EH (cell line): ENCODE data around the gene ECEL1.
A peak's percentile ranks its signal among the peaks of the same experiment; 100 is the strongest.
"Not testable (repeated sequence)": the region's sequence is repeated elsewhere in the genome, so short reads cannot be mapped to it uniquely, and the experiment has no call there.

Experiments used
- DNase-seq: peaks from one replicate; pipeline ENCODE4 v3.0.0-alpha.2; 2015; ENCODE audit warnings: low read depth

Gene ECEL1

GRCh38 chr2:232458661-232459418 lies 28.8 kb downstream of the ECEL1 start:
- no peak for DNase-seq

DNA sequence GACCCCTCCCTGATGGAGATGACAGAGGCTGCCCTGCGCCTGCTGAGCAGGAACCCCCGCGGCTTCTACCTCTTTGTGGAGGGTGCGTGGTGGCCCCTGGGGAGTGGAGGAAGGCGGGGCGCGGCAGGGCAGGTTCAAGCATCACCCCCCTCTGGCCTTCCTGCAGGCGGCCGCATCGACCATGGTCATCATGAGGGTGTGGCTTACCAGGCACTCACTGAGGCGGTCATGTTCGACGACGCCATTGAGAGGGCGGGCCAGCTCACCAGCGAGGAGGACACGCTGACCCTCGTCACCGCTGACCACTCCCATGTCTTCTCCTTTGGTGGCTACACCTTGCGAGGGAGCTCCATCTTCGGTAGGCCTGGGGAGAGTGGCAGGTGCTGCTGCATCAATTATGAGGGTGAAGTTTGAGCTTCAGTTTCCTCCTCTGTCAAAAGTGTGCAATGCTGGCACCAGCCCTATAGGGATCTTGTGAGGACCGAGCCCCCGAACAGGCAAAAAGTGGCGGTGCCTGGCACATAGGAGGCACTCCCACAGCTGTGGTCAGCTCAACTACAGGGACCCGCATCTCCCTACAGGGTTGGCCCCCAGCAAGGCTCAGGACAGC lies 29.5 kb downstream of the ECEL1 start:
- DNase-seq, result no peak

GRCh38 chr2:232457121-232458011 lies 30.3 kb downstream of the ECEL1 start:
- no peak for DNase-seq

DNA sequence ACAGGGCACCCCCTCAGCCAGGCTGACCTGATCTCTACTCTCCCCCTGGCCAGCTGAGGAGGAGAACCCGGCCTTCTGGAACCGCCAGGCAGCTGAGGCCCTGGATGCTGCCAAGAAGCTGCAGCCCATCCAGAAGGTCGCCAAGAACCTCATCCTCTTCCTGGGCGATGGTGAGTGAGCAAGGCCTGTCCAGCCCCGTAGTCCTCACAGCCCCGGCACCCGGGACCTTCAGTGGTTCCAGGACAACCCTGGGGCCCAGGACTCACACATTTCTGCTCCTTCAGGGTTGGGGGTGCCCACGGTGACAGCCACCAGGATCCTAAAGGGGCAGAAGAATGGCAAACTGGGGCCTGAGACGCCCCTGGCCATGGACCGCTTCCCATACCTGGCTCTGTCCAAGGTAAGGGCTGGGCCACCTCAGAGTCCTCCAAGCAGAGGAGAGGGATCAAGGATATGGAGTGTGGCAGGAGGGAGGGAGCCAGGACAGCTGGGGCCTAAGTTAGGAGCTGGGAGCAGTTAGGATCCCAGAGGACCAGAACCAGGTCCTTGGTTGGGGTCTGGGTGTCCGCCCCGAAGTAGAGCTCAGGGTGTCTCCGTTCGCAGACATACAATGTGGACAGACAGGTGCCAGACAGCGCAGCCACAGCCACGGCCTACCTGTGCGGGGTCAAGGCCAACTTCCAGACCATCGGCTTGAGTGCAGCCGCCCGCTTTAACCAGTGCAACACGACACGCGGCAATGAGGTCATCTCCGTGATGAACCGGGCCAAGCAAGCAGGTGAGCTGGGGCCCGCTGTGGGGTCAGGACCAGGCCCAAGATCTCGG lies 31.1 kb downstream of the ECEL1 start:
- DNase-seq, result no peak

DNA sequence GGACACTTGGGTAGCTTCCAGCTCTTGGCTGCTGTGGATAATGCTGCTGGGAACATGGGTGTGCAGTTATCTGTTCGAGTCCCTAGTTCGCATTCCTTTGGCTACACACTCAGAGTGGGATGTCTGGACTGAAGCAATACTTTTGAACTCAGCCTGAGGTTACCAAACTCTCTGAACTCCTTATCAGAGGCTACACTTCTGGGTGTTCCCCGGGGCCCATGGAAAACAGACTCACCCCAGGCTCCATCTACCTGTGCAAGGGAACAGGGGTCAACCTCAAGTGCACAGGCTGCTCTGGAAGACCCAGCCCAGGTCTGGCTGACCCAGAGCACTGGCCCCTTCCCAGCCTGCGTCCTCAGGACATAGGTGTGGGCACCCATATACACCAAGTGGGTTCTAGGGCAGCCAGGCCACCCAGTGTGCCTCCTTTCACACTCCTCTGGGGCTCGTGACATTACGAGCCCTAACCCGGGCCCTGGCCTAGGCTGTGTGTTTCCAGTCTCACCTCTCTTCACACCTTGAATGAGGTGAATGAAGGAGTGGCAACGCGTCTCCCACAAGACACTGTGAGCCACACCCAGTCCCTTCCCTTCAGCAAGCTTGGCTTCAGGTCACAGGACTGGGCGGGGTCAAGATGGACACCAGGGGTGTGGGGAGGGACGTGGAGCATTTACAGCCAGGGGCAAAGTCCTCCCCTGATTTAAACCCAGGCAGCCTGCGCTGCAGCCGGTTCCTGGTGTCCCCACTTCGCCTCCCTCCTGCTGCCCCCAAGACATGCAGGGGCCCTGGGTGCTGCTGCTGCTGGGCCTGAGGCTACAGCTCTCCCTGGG lies 32.0 kb downstream of the ECEL1 start, which contains the start of gene ALPI:
TSS of gene ALPI (plus strand) at position 728 of the 830 bp plus-strand sequence. CDS start at position 775, 47 bp downstream.
- no peak for DNase-seq

DNA sequence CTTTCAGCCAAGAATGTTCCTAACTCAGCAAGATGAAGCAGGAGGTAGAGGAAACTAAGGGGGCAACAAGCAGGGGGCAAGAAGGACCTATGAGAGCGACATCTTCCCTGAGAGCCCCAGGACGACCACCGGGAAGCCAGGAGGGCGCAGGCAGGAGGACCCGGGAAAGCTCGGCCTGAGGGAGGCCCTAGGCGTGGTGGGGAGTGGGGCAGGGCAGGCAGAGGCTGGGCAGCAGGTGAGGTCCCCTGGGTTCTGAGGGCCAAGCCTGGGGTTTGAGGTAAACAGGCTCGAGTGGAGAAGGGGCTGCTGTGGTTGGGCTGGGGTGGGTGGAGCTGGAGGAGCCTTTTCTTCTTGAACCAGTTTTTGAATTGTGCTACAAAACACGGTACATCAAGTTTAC lies 33.0 kb downstream of the ECEL1 start:
- no peak for DNase-seq

GRCh38 chr2:232451645-232452044 lies 36.0 kb downstream of the ECEL1 start:
- DNase-seq, result not testable (repeated sequence)

- DNase-seq, result no peak
These were observed 37.7 kb downstream of the ECEL1 start for GRCh38 chr2:232449964-232450363.

GRCh38 chr2:232448304-232448690 lies 39.3 kb downstream of the ECEL1 start:
- no peak for DNase-seq

GRCh38 chr2:232447638-232448303 lies 39.9 kb downstream of the ECEL1 start:
- no peak for DNase-seq

GRCh38 chr2:232447091-232447620 lies 40.5 kb downstream of the ECEL1 start:
- DNase-seq, result no peak

- not testable (repeated sequence) for DNase-seq
These were observed 41.3 kb downstream of the ECEL1 start for GRCh38 chr2:232446266-232446777.

DNA sequence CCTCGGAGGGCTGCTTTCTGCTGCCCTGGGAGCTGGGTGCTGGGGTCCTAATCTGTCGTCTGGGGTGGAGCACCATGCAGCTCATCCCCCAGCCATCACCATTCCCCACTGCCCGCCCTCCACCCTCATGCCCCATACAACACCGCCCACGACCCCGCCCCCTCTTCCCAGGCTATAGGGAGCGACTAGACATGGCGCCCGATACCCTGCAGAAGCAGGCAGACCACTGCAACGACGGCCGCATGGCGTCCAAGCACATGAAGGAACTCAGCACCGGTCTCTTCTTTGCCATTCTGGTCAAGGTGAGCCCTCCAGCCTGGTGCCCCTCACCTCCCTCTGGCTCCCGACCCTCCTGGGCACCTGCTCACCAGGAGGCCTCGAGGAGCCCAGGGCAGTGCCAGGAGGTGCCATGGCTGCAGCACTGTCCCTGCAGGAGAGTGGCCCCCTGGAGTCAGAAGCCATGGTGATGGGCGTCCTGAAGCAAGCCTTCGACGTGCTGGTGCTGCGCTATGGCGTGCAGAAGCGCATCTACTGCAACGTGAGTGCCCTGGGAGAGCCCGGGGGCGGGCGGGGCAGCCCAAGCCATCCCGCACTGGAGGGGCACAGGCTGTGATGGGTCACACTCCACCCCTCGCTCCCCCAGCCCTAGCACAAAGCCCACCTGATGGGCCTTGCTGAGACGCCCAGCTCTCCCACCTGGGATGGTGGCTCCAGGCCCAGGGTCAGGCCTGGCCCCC lies 42.3 kb downstream of the ECEL1 start:
- not testable (repeated sequence) for DNase-seq

DNA sequence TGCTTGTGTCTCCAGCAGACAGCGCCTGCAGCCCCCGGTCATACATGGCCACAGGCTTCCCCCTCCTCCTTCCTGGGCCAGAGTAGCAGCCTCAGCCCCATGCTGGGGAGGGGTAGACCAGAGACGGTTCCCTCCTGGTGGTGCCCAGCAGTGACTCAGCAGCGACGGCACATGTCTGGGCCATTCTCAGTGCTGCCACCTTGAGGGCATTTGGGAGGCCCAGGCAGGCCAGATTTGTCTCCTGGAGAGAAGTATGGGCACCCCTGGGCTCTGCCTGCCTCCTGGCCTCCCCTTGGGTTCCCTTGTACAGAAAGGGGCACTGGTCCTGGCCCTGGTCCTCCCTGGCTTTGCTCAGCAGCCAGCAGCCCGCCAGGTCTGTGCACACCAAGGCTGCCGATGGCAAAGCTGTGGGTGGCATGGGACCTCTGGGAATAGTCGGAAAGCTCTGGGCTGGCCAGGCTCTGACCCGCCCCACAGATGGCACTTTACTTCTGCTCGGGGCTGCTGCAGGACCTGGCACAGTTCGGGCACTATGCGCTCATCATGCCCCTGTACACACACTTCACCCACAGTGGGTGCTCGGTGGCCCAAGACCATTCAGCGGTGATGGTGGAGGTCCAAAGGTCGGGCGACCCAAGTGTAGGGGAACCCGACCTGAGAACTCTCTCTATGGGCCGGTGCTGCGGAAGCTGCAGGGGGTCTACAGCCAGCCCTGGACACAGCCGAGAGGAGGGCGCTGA lies 43.1 kb downstream of the ECEL1 start:
- peak; percentile 68 for DNase-seq

GRCh38 chr2:232443669-232444408 lies 43.8 kb downstream of the ECEL1 start:
- not testable (repeated sequence) for DNase-seq

- DNase-seq, result not testable (repeated sequence)
These were observed 44.6 kb downstream of the ECEL1 start for GRCh38 chr2:232443047-232443446.

GRCh38 chr2:232442431-232442830 lies 45.2 kb downstream of the ECEL1 start:
- DNase-seq, result not testable (repeated sequence)
